Measurements from ENCODE around the gene EGF.

GRCh38 chr4:110033355-110034025 lies 120.8 kb downstream of the EGF start:
- no peak for TF ChIP-seq ESRRG (CRISPR knock-in tag; IDR thresholded peaks at IDR 0.05)
- no peak for TF ChIP-seq RARB (CRISPR knock-in tag; IDR thresholded peaks at IDR 0.05)
- no peak for TF ChIP-seq PATZ1 (CRISPR knock-in tag; IDR thresholded peaks at IDR 0.05; ENCODE audit: borderline replicate concordance)
- TF ChIP-seq ARNTL (CRISPR knock-in tag; IDR thresholded peaks at IDR 0.05; ENCODE audit: borderline replicate concordance, low read depth), result no peak
- no peak for TF ChIP-seq TSHZ2 (CRISPR knock-in tag; IDR thresholded peaks at IDR 0.05)
- no peak for TF ChIP-seq ZNF565 (CRISPR knock-in tag; conservative IDR thresholded peaks at IDR 0.05; ENCODE audit: low read depth)
- no peak for TF ChIP-seq SNAI2 (CRISPR knock-in tag; IDR thresholded peaks at IDR 0.05)
- TF ChIP-seq ZNF70 (CRISPR knock-in tag; IDR thresholded peaks at IDR 0.05), result no peak
- TF ChIP-seq ISL1 (CRISPR knock-in tag; IDR thresholded peaks at IDR 0.05), result no peak

Measured in SK-N-SH treated with all-trans-retinoic acid at 6 μM for 48 hours (cell line).